Astrocyte (in vitro differentiated cells and primary cell): ENCODE measurements around the gene ACSF3. TPM values are rescaled to one million over a fixed set of nuclear protein-coding genes. Genes with fewer than 3 reads are reported as not detected.

Source experiments
- DNase-seq: peaks from one replicate; pipeline ENCODE4 v3.0.0-alpha.2; 2010; ENCODE audit warnings: low read depth
- FAIRE-seq: peaks from 2 replicates; lab custom pipeline; 2011; peaks lifted over from hg19 to GRCh38; lab: Jason Lieb, UNC
- H2AFZ ChIP-seq: 2 replicates; pipeline ENCODE4 v1.6.0; 2012; ENCODE audit warnings: low read depth, low read length, inconsistent platforms
- H3K27ac ChIP-seq: 2 replicates; pipeline ENCODE4 v1.5.1; 2011; ENCODE audit warnings: low read depth, low read length, inconsistent platforms
- H3K27me3 ChIP-seq: 2 replicates; pipeline ENCODE4 v1.6.0; 2011; ENCODE audit warnings: low read length, inconsistent platforms; ENCODE audit not compliant: insufficient read depth
- H3K36me3 ChIP-seq: 2 replicates; pipeline ENCODE4 v1.5.1; 2011; ENCODE audit warnings: low read length, inconsistent platforms; ENCODE audit not compliant: insufficient read depth
- H3K4me1 ChIP-seq: 2 replicates; pipeline ENCODE4 v1.5.1; 2011; ENCODE audit warnings: low read length, inconsistent platforms; ENCODE audit not compliant: insufficient read depth
- H3K4me2 ChIP-seq: 2 replicates; pipeline ENCODE4 v1.6.0; 2012; ENCODE audit warnings: low read length, inconsistent platforms
- H3K4me3 ChIP-seq: 2 replicates; pipeline ENCODE4 v1.5.1; 2011; ENCODE audit warnings: low read depth, mild to moderate bottlenecking, low read length, inconsistent platforms; ENCODE audit not compliant: insufficient read depth
- H3K79me2 ChIP-seq: 2 replicates; pipeline ENCODE4 v1.6.0; 2012; ENCODE audit warnings: mild to moderate bottlenecking, low read length, inconsistent platforms; ENCODE audit not compliant: insufficient read depth
- H3K9ac ChIP-seq: 2 replicates; pipeline ENCODE4 v1.6.0; 2012; ENCODE audit warnings: mild to moderate bottlenecking, low read length, inconsistent platforms
- H3K9me3 ChIP-seq: 2 replicates; pipeline ENCODE4 v1.5.1; 2012; ENCODE audit warnings: low read depth, mild to moderate bottlenecking, low read length, inconsistent platforms; ENCODE audit not compliant: insufficient read depth
- H4K20me1 ChIP-seq: 2 replicates; pipeline ENCODE4 v1.6.0; 2012; ENCODE audit warnings: low read length, inconsistent platforms; ENCODE audit not compliant: insufficient read depth
- H3K27ac Mint-ChIP-seq: one replicate; pipeline ENCODE4 v1.8.0; 2021; ENCODE audit warnings: mild to moderate bottlenecking, mixed read lengths; ENCODE audit not compliant: unreplicated experiment
- H3K27me3 Mint-ChIP-seq: one replicate; pipeline ENCODE4 v1.8.0; 2021; ENCODE audit warnings: low read depth, mixed read lengths; ENCODE audit not compliant: unreplicated experiment
- H3K36me3 Mint-ChIP-seq: one replicate; pipeline ENCODE4 v1.8.0; 2021; ENCODE audit warnings: low read depth, mixed read lengths; ENCODE audit not compliant: unreplicated experiment
- H3K4me1 Mint-ChIP-seq: one replicate; pipeline ENCODE4 v1.8.0; 2021; ENCODE audit warnings: low read depth, mixed read lengths; ENCODE audit not compliant: unreplicated experiment
- H3K4me3 Mint-ChIP-seq: one replicate; pipeline ENCODE4 v1.8.0; 2021; ENCODE audit warnings: mild to moderate bottlenecking, moderate library complexity, mixed read lengths; ENCODE audit not compliant: unreplicated experiment
- H3K9me3 Mint-ChIP-seq: one replicate; pipeline ENCODE4 v1.8.0; 2021; ENCODE audit warnings: mild to moderate bottlenecking, mixed read lengths; ENCODE audit not compliant: unreplicated experiment
- CTCF ChIP-seq: IDR thresholded peaks from 2 replicates; pipeline ENCODE4 v1.5.1; 2011; ENCODE audit warnings: low read depth, mild to moderate bottlenecking, inconsistent platforms, low read length, moderate library complexity; ENCODE audit not compliant: insufficient read depth
- EZH2 ChIP-seq: IDR thresholded peaks from 2 replicates; pipeline ENCODE4 v1.6.1; 2012; ENCODE audit warnings: mild to moderate bottlenecking, low read length, inconsistent platforms; ENCODE audit not compliant: insufficient read depth
- total RNA-seq: library from RNA; stranded (reverse); gene quantifications from 2 replicates; pipeline ENCODE4 v1.2.1, GENCODE V29; 2021

The ACSF3 gene
- total RNA-seq, 1 donor from 2014 or later: 17.0 TPM

DNA sequence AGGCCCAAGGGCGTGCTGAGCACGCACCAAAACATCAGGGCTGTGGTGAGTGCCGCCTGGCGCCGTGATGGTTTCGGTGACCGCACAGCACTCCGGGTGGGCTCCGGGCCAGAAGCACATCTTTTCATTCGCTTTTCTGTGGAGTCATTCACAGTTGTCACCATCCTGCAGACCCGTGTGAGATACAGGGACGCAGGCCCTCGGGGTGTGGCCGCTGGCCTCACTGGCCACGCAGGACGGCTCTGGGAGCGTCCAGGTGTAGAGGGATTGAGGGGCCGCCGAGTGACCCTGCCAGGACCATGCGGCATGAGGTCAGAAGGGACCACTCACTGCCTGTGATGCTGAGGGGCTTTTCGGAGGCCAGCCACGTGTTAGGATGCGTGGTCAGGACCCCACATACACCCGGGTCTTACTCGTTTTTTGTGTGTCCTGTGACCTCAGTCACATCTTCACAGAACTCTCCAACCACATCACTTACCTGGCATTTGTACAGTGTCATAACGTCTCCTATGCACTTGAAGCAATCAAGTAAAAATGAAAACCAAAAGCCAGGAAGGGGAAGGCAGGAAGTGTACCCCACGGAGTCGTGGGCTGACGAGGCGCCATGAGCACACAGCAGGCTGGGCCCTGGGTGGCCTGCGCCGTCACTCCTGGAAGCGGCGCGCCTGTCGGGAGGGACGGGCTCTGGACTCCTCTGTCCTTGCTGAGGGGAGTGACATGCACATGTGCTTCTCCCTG lies 7.8 kb downstream of the ACSF3 start:
- Mint-ChIP-seq H3K4me3 (no peak overlapping the region), H3K36me3 (peaks cover 16% of the 10 kb centered on the region), H3K27me3 (no peaks in the 10 kb centered on the region), H3K27ac (no peak overlapping the region), H3K4me1 (no peaks in the 10 kb centered on the region), H3K9me3 (no peaks in the 10 kb centered on the region)
- TF ChIP-seq CTCF: no peak
- TF ChIP-seq EZH2: no peak
- no peak overlapping the region for H3K9ac ChIP-seq
- H3K4me3 ChIP-seq: no peak overlapping the region
- H3K36me3 ChIP-seq: no peaks in the 10 kb centered on the region
- no peak overlapping the region for H2AFZ ChIP-seq
- FAIRE-seq: no peak
- DNase-seq: no peak
- H3K4me1 ChIP-seq: no peaks in the 10 kb centered on the region
- H3K4me2 ChIP-seq: no peak overlapping the region
- H3K27me3 ChIP-seq: no peaks in the 10 kb centered on the region
- H4K20me1 ChIP-seq: peaks cover 30% of the 10 kb centered on the region
- no peaks in the 10 kb centered on the region for H3K9me3 ChIP-seq
- peaks cover 30% of the 10 kb centered on the region for H3K79me2 ChIP-seq
- H3K27ac ChIP-seq: no peak overlapping the region

DNA sequence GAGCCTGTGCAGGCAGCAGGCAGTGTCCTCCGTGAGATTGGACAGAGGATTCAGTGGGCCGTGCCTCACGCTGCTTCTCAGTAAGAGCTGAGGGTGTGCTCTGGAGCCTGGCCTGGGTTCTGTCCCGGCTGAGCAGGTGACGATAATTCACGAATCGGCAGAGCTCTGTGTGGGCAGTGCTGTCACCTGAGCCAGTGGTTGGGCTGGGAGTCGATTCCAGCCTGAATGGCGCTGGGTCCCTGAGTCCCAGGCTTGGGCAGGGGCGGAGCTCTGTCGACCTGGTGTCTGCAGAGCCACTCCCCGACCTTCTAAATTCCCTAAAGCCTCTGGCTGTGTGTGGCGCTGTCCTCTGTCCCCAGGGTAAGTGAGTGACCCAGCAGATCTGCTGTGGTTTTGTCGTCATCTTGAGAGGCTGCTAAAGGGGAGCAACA lies 8.4 kb downstream of the ACSF3 start:
- TF ChIP-seq EZH2 (no peak), CTCF (no peak)
- no peak overlapping the region for H3K4me3 Mint-ChIP-seq
- H3K27me3 Mint-ChIP-seq: no peaks in the 10 kb centered on the region
- Histone ChIP-seq H2AFZ (no peak overlapping the region), H3K36me3 (no peaks in the 10 kb centered on the region), H3K4me2 (no peak overlapping the region), H3K27ac (no peak overlapping the region), H3K4me3 (no peak overlapping the region), H3K27me3 (no peaks in the 10 kb centered on the region), H3K4me1 (no peaks in the 10 kb centered on the region), H3K9ac (no peak overlapping the region), H3K9me3 (no peaks in the 10 kb centered on the region), H4K20me1 (peaks cover 24% of the 10 kb centered on the region), H3K79me2 (peaks cover 24% of the 10 kb centered on the region)
- H3K9me3 Mint-ChIP-seq: no peaks in the 10 kb centered on the region
- peaks cover 17% of the 10 kb centered on the region for H3K36me3 Mint-ChIP-seq
- H3K27ac Mint-ChIP-seq: no peak overlapping the region
- DNase-seq (no peak), FAIRE-seq (no peak)
- H3K4me1 Mint-ChIP-seq: no peaks in the 10 kb centered on the region

DNA sequence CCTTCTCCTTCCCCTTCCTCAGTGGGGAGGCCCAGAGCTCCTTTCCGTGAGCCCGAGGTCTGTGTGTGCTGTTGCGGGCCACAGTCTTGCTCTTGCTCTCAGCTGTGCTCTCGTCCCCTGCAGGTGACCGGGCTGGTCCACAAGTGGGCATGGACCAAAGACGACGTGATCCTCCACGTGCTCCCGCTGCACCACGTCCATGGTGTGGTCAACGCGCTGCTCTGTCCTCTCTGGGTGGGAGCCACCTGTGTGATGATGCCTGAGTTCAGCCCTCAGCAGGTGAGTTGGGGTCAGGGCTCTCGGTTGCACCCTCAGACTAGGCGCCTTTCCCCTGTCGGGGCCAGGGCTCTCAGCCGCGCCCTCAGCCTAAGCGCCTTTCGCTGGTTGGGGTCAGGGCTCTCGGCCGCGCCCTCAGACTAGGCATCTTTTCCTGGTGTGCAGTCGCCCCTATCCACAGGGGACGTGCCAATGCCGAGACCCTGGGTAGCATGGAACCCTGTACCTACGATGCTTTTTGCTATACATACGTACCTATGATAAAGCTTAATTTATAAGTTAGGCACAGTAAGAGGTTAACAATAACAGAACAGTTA lies 8.9 kb downstream of the ACSF3 start:
- H3K4me1 Mint-ChIP-seq: no peaks in the 10 kb centered on the region
- no peak for DNase-seq
- H3K27me3 Mint-ChIP-seq: no peaks in the 10 kb centered on the region
- no peak overlapping the region for H2AFZ ChIP-seq
- no peak overlapping the region for H3K4me3 Mint-ChIP-seq
- no peak overlapping the region for H3K27ac ChIP-seq
- H3K36me3 ChIP-seq: no peaks in the 10 kb centered on the region
- H3K27ac Mint-ChIP-seq: no peak overlapping the region
- H3K4me3 ChIP-seq: no peak overlapping the region
- no peak overlapping the region for H3K4me2 ChIP-seq
- no peaks in the 10 kb centered on the region for H3K27me3 ChIP-seq
- no peak overlapping the region for H3K9ac ChIP-seq
- no peaks in the 10 kb centered on the region for H3K9me3 Mint-ChIP-seq
- TF ChIP-seq EZH2 (no peak), CTCF (no peak)
- no peaks in the 10 kb centered on the region for H3K9me3 ChIP-seq
- no peaks in the 10 kb centered on the region for H3K4me1 ChIP-seq
- H3K36me3 Mint-ChIP-seq: peaks cover 19% of the 10 kb centered on the region
- no peak for FAIRE-seq
- H4K20me1 ChIP-seq: peaks cover 19% of the 10 kb centered on the region
- H3K79me2 ChIP-seq: peaks cover 19% of the 10 kb centered on the region
